IgD-negative memory B cell (primary cell): Measurements from ENCODE around the gene LDLRAD4. TPM values are rescaled to one million over a fixed set of nuclear protein-coding genes. Genes with fewer than 3 reads are reported as not detected.

ENCODE experiments used
- H3K27ac Mint-ChIP-seq, 3 donors: one replicate each; pipeline ENCODE4 v1.8.0; 2020 to 2022; ENCODE audit warnings: mild to moderate bottlenecking in 3 of 3, mixed read lengths in 3 of 3, moderate library complexity in 1 of 3
- H3K27me3 Mint-ChIP-seq: one replicate; pipeline ENCODE4 v1.8.0; 2021; ENCODE audit warnings: mixed read lengths
- H3K36me3 Mint-ChIP-seq: one replicate; pipeline ENCODE4 v1.8.0; 2020; ENCODE audit warnings: mild to moderate bottlenecking, mixed read lengths
- H3K4me1 Mint-ChIP-seq, 3 donors: one replicate each; pipeline ENCODE4 v1.8.0; 2020 to 2022; ENCODE audit warnings: mixed read lengths in 3 of 3, mild to moderate bottlenecking in 1 of 3
- H3K4me3 Mint-ChIP-seq, 4 donors: one replicate each; pipeline ENCODE4 v1.8.0; 2020 to 2022; ENCODE audit warnings: mild to moderate bottlenecking in 4 of 4, mixed read lengths in 4 of 4, moderate library complexity in 3 of 4
- H3K9me3 Mint-ChIP-seq, 3 donors: one replicate each; pipeline ENCODE4 v1.8.0; 2020 to 2021; ENCODE audit warnings: mixed read lengths in 3 of 3, mild to moderate bottlenecking in 1 of 3
- polyA plus RNA-seq: library from polyadenylated mRNA; unstranded; fragments of 300-500 nt; fragmentation: Illumina TruSeq; gene quantifications from one replicate; pipeline ENCODE4 v1.2.3, GENCODE V29; 2021

LDLRAD4 gene
- polyA plus RNA-seq, 1 donor from 2014 or later = 5.1 TPM

GRCh38 chr18:13540477-13541182, 322.1 kb downstream of the LDLRAD4 start:
- H3K36me3 Mint-ChIP-seq = no peaks in the 10 kb centered on the region
- H3K9me3 Mint-ChIP-seq = no peaks in the 10 kb centered on the region
- peak overlapping the region in 2 of 3 donors; percentile 14 to 16 for H3K27ac Mint-ChIP-seq
- peak overlapping the region in 1 of 4 donors; percentile 57 for H3K4me3 Mint-ChIP-seq
- H3K4me1 Mint-ChIP-seq = peaks cover 16 to 31% (median 22%) of the 10 kb centered on the region in 3 donors
- no peaks in the 10 kb centered on the region for H3K27me3 Mint-ChIP-seq

DNA sequence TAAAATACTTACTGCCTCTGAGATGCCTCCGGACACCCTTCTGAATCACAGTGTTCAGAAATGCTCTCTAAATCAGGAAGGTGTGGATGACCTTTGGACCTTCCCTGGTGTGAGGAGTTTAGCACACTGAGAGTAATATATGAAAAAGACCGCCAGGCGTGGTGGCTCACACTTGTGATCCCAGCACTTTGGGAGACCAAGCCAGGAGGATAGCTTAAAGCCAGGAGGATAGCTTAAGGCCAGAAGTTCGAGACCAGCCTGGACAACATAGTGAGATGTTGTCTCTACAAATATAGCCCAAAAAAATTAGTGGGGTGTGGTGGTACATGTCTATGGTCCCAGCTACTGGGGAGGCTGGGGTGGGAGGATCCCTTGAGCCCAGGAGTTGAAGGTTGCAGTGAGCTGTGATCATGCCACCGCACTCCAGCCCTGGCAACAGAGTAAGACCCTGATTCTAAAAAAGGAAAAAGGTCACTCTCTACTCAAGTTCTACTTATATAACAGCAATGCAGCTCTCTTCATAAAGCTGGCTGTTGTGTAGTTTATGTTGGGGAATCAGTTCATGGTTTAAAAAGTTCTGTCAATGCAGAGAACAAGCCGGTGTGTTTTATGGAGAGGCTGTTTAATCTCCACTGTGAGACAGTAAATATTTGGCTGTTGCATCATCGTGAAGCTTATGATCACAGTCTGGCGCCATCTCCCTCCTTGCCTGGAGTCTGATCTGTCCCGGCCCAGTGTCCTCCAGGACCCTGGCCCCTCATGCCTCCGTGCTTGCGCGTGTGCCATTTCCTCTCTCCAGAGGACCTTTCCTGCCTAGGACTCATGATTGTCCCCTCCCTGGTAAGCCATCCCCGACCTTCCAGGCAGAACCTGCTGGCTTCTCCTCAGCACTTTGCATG, 323.3 kb downstream of the LDLRAD4 start:
- no peaks in the 10 kb centered on the region for H3K9me3 Mint-ChIP-seq
- H3K4me3 Mint-ChIP-seq = no peak overlapping the region
- H3K27ac Mint-ChIP-seq = no peak overlapping the region
- H3K36me3 Mint-ChIP-seq = no peaks in the 10 kb centered on the region
- H3K27me3 Mint-ChIP-seq = no peaks in the 10 kb centered on the region
- peaks cover 15 to 28% (median 20%) of the 10 kb centered on the region in 3 donors for H3K4me1 Mint-ChIP-seq

DNA sequence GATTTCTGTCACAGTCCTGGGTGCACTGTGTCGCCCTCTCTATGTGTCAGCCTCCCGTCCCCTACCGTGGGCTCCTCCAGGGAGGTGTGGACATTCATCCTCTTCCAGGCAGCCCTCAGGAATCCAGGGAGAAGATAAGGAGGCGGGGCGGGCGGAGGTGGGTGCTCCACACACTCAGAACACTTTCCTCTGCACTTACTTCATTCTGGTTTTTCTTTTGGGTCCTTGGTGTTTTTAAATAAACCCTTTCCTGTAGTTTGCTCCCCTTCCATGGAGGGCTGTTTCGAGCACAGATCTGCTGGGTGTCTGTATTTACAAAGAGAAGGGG, 323.9 kb downstream of the LDLRAD4 start:
- Mint-ChIP-seq H3K4me1 (peaks cover 9 to 22% (median 14%) of the 10 kb centered on the region in 3 donors), H3K9me3 (no peaks in the 10 kb centered on the region), H3K4me3 (peak overlapping the region in 1 of 4 donors; percentile 82), H3K36me3 (no peaks in the 10 kb centered on the region), H3K27me3 (no peaks in the 10 kb centered on the region), H3K27ac (no peak overlapping the region)

- H3K4me1 Mint-ChIP-seq = peaks cover 9 to 17% (median 9%) of the 10 kb centered on the region in 3 donors
- H3K4me3 Mint-ChIP-seq = no peak overlapping the region
These were observed 324.6 kb downstream of the LDLRAD4 start for GRCh38 chr18:13543144-13543543.

GRCh38 chr18:13543811-13544732, 325.5 kb downstream of the LDLRAD4 start:
- Mint-ChIP-seq H3K9me3 (no peaks in the 10 kb centered on the region), H3K4me1 (peaks cover 5 to 14% (median 5%) of the 10 kb centered on the region in 3 donors), H3K27me3 (no peaks in the 10 kb centered on the region), H3K4me3 (no peak overlapping the region), H3K27ac (peak overlapping the region in 1 of 3 donors; percentile 13), H3K36me3 (no peaks in the 10 kb centered on the region)

More at GRCh38 chr18:13543144-13543543, 324.6 kb downstream of the LDLRAD4 start:
- H3K36me3 Mint-ChIP-seq = no peaks in the 10 kb centered on the region
- no peaks in the 10 kb centered on the region for H3K9me3 Mint-ChIP-seq
- H3K27ac Mint-ChIP-seq = no peak overlapping the region
- H3K27me3 Mint-ChIP-seq = no peaks in the 10 kb centered on the region

GRCh38 chr18:13544953-13545352, 326.4 kb downstream of the LDLRAD4 start:
- Mint-ChIP-seq H3K9me3 (no peaks in the 10 kb centered on the region), H3K4me1 (peaks cover 5 to 16% (median 10%) of the 10 kb centered on the region in 3 donors), H3K36me3 (no peaks in the 10 kb centered on the region), H3K4me3 (no peak overlapping the region), H3K27ac (no peak overlapping the region), H3K27me3 (no peaks in the 10 kb centered on the region)

- no peaks in the 10 kb centered on the region for H3K27me3 Mint-ChIP-seq
- H3K4me1 Mint-ChIP-seq = peaks cover 5 to 14% (median 7%) of the 10 kb centered on the region in 3 donors
- no peaks in the 10 kb centered on the region for H3K36me3 Mint-ChIP-seq
- no peak overlapping the region for H3K4me3 Mint-ChIP-seq
- H3K9me3 Mint-ChIP-seq = no peaks in the 10 kb centered on the region
- peak overlapping the region in 1 of 3 donors; percentile 76 for H3K27ac Mint-ChIP-seq
These were observed 327.0 kb downstream of the LDLRAD4 start for GRCh38 chr18:13545514-13545913.

- Mint-ChIP-seq H3K36me3 (no peaks in the 10 kb centered on the region), H3K27ac (no peak overlapping the region), H3K4me3 (no peak overlapping the region), H3K9me3 (no peaks in the 10 kb centered on the region), H3K27me3 (no peaks in the 10 kb centered on the region), H3K4me1 (peaks cover 5 to 13% (median 6%) of the 10 kb centered on the region in 3 donors)
These were observed 327.4 kb downstream of the LDLRAD4 start for GRCh38 chr18:13545955-13546354.

- Mint-ChIP-seq H3K4me3 (no peak overlapping the region), H3K9me3 (no peaks in the 10 kb centered on the region), H3K27ac (no peak overlapping the region), H3K36me3 (no peaks in the 10 kb centered on the region), H3K27me3 (no peaks in the 10 kb centered on the region), H3K4me1 (peaks cover 5 to 13% (median 6%) of the 10 kb centered on the region in 3 donors)
These were observed 328.1 kb downstream of the LDLRAD4 start for GRCh38 chr18:13546638-13547037.

GRCh38 chr18:13547347-13547746, 328.8 kb downstream of the LDLRAD4 start:
- Mint-ChIP-seq H3K27me3 (peaks cover 4% of the 10 kb centered on the region), H3K27ac (no peak overlapping the region), H3K4me3 (no peak overlapping the region), H3K4me1 (peaks cover 5 to 13% (median 6%) of the 10 kb centered on the region in 3 donors), H3K36me3 (no peaks in the 10 kb centered on the region), H3K9me3 (no peaks in the 10 kb centered on the region)

DNA sequence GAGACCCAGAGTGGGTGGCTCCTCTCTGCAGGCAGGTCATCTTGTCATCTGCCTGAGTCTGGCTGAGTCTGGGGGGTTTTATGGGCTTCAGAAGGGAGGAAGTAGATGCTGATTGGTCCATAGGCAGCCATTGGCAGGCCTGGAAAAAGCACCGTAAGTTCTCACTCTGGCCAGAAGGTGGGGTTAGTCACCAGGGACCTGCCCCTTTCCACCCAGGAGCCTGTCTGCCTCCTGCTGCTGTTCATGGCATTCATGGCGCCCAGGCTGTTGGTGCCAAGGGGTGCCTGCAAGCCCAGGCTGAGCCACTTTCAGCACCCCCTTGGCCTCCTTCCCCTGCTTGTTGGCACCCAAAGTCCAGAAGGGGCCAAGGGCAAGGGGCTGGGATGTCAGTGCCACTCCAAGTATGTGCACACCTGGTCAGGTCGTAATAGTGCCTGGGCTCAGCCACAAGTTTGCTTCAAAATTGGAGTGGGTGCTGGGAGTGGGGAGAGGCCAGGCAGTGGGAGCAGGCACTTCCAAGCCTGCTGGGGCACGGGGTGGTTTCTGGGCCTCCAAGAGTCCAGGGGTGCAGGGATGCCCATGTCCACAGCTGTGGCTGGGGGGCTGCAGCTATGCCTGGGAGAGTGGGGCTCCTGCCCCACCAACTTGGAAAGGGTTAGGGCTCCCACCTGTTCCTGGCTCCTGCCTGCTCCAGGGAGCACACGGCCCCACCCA, 329.7 kb downstream of the LDLRAD4 start:
- Mint-ChIP-seq H3K4me1 (peaks cover 5 to 13% (median 6%) of the 10 kb centered on the region in 3 donors), H3K9me3 (no peaks in the 10 kb centered on the region), H3K36me3 (no peaks in the 10 kb centered on the region), H3K4me3 (no peak overlapping the region), H3K27ac (peak overlapping the region in 1 of 3 donors; percentile 76), H3K27me3 (peaks cover 4% of the 10 kb centered on the region)

GRCh38 chr18:13548966-13549879, 330.7 kb downstream of the LDLRAD4 start:
- Mint-ChIP-seq H3K4me1 (peaks cover 5 to 13% (median 6%) of the 10 kb centered on the region in 3 donors), H3K36me3 (no peaks in the 10 kb centered on the region), H3K4me3 (peak overlapping the region in 3 of 4 donors; percentile 2 to 86 (median 84)), H3K9me3 (no peaks in the 10 kb centered on the region), H3K27me3 (peaks cover 4% of the 10 kb centered on the region), H3K27ac (peak overlapping the region in 1 of 3 donors; percentile 85)

DNA sequence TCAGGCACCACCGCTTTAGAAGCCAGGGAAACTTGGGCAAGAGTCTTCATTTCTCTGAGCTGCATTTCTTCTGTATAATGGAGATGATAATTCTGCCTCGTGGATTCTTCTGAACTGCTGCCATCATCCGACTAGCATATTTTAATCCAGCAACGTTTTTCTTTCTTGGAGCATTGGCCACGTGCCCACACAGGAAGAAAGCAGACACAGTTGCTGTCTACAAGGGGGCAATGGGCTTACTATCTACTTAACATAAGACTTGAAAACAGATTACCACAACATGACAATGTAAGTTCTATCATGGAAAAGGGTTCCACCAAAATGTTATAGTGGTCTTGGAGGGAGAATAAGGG, 331.3 kb downstream of the LDLRAD4 start:
- Mint-ChIP-seq H3K9me3 (no peaks in the 10 kb centered on the region), H3K27me3 (peaks cover 4% of the 10 kb centered on the region), H3K36me3 (no peaks in the 10 kb centered on the region), H3K27ac (peak overlapping the region in 1 of 3 donors; percentile 85), H3K4me3 (peak overlapping the region in 1 of 4 donors; percentile 84), H3K4me1 (peaks cover 5 to 13% (median 6%) of the 10 kb centered on the region in 3 donors)
